Trophoblast cell (in vitro differentiated cells and primary cell): ENCODE measurements around the gene DSTYK.

ENCODE experiments used
- DNase-seq, 2 donors: peaks; one replicate each; pipeline ENCODE4 v3.0.0-alpha.2; 2016
- H2AFZ ChIP-seq: 2 replicates; pipeline ENCODE4 v1.6.1; 2013; ENCODE audit warnings: low read length, moderate library complexity, mild to moderate bottlenecking; ENCODE audit not compliant: insufficient read depth, poor library complexity
- H2AK5ac ChIP-seq: 2 replicates; pipeline ENCODE4 v1.6.1; 2013; ENCODE audit warnings: mild to moderate bottlenecking, low read length
- H2BK120ac ChIP-seq: 2 replicates; pipeline ENCODE4 v1.6.1; 2013; ENCODE audit warnings: low read length, mild to moderate bottlenecking, moderate library complexity; ENCODE audit not compliant: insufficient read depth, poor library complexity
- H2BK12ac ChIP-seq: 2 replicates; pipeline ENCODE4 v1.6.1; 2013; ENCODE audit warnings: mild to moderate bottlenecking, low read length, moderate library complexity
- H2BK5ac ChIP-seq: 2 replicates; pipeline ENCODE4 v1.6.1; 2013; ENCODE audit warnings: low read length, low read depth, moderate library complexity, mild to moderate bottlenecking; ENCODE audit not compliant: poor library complexity
- H3K14ac ChIP-seq: 2 replicates; pipeline ENCODE4 v1.6.1; 2013; ENCODE audit warnings: mild to moderate bottlenecking, low read length
- H3K18ac ChIP-seq: 2 replicates; pipeline ENCODE4 v1.6.1; 2013; ENCODE audit warnings: mild to moderate bottlenecking, low read length
- H3K23ac ChIP-seq: 2 replicates; pipeline ENCODE4 v1.6.1; 2013; ENCODE audit warnings: low read length
- H3K27ac ChIP-seq: 2 replicates; pipeline ENCODE4 v1.5.1; 2013; ENCODE audit warnings: low read depth, mild to moderate bottlenecking, inconsistent platforms, low read length, moderate library complexity
- H3K27me3 ChIP-seq: 2 replicates; pipeline ENCODE4 v1.6.1; 2013; ENCODE audit warnings: inconsistent platforms, mild to moderate bottlenecking, low read length, moderate library complexity; ENCODE audit not compliant: insufficient read depth
- H3K36me3 ChIP-seq, 2 experiments: 1 replicate in 1 of 2; 2 replicates in 1 of 2; pipeline ENCODE4 v1.6.1; 2013; ENCODE audit warnings: low read length in 2 of 2, mild to moderate bottlenecking in 2 of 2, moderate library complexity in 1 of 2; ENCODE audit not compliant: insufficient read depth in 2 of 2, control insufficient read depth in 1 of 2
- H3K4ac ChIP-seq: 2 replicates; pipeline ENCODE4 v1.6.1; 2013; ENCODE audit warnings: low read depth, mild to moderate bottlenecking, low read length, moderate library complexity
- H3K4me1 ChIP-seq, 2 experiments: 1 replicate in 1 of 2; 2 replicates in 1 of 2; pipeline ENCODE4 v1.6.1; 2013; ENCODE audit warnings: low read length in 2 of 2, mild to moderate bottlenecking in 2 of 2, moderate library complexity in 1 of 2; ENCODE audit not compliant: insufficient read depth in 2 of 2, control insufficient read depth in 1 of 2
- H3K4me2 ChIP-seq: 2 replicates; pipeline ENCODE4 v1.6.1; 2013; ENCODE audit warnings: inconsistent platforms, mild to moderate bottlenecking, low read length, moderate library complexity
- H3K4me3 ChIP-seq: 2 replicates; pipeline ENCODE4 v1.5.1; 2013; ENCODE audit warnings: mild to moderate bottlenecking, low read depth, low read length, inconsistent platforms
- H3K79me1 ChIP-seq: one replicate; pipeline ENCODE4 v1.6.1; 2013; ENCODE audit warnings: low read length
- H3K79me2 ChIP-seq: 2 replicates; pipeline ENCODE4 v1.6.1; 2013; ENCODE audit warnings: low read length, mild to moderate bottlenecking; ENCODE audit not compliant: control insufficient read depth, insufficient read depth, poor library complexity
- H3K9ac ChIP-seq: 2 replicates; pipeline ENCODE4 v1.6.1; 2013; ENCODE audit warnings: mild to moderate bottlenecking, low read length
- H3K9me3 ChIP-seq: 2 replicates; pipeline ENCODE4 v1.6.1; 2013; ENCODE audit warnings: low read depth, mild to moderate bottlenecking, control low read depth, inconsistent platforms, low read length; ENCODE audit not compliant: insufficient read depth
- H4K12ac ChIP-seq: 2 replicates; pipeline ENCODE4 v1.6.1; 2013; ENCODE audit warnings: low read depth, mild to moderate bottlenecking, low read length, moderate library complexity
- H4K8ac ChIP-seq: 2 replicates; pipeline ENCODE4 v1.6.1; 2013; ENCODE audit warnings: low read depth, mild to moderate bottlenecking, low read length, moderate library complexity
- H4K91ac ChIP-seq: one replicate; pipeline ENCODE4 v1.6.1; 2013; ENCODE audit warnings: low read depth, mild to moderate bottlenecking, low read length, moderate library complexity
- WGBS: extraction: QIAGEN DNeasy Blood & Tissue Kit; methylation state at CpG from one replicate; pipeline ENCODE4 v1.1.7; 2013; ENCODE audit warnings: missing lambda C conversion rate; ENCODE audit not compliant: insufficient read length, insufficient coverage; ENCODE audit errors: extremely low coverage; 5-methylcytosine and 5-hydroxymethylcytosine counted together

DSTYK gene

GRCh38 chr1:205188098-205188497, 23.4 kb downstream of the DSTYK start:
- H2AFZ ChIP-seq, result no peak overlapping the region
- no peak overlapping the region for H3K9ac ChIP-seq
- H4K91ac ChIP-seq, result no peak overlapping the region
- H2BK5ac ChIP-seq, result no peak overlapping the region
- H3K14ac ChIP-seq, result no peak overlapping the region
- no CpG with 5 or more reads among the region's 2 CpGs for WGBS
- no peaks in the 10 kb centered on the region for H3K27me3 ChIP-seq
- H2BK12ac ChIP-seq, result no peak overlapping the region
- H3K79me2 ChIP-seq, result no peaks in the 10 kb centered on the region
- no peak overlapping the region for H3K23ac ChIP-seq
- H3K18ac ChIP-seq, result no peak overlapping the region
- no peak overlapping the region for H3K27ac ChIP-seq
- H4K12ac ChIP-seq, result no peak overlapping the region
- H3K79me1 ChIP-seq, result no peaks in the 10 kb centered on the region
- peaks cover 0 to 2% of the 10 kb centered on the region in 2 experiments for H3K36me3 ChIP-seq
- H4K8ac ChIP-seq, result no peak overlapping the region
- DNase-seq, result peak in 1 of 2 donors; percentile 16
- no peak overlapping the region for H3K4me3 ChIP-seq
- peaks cover 0 to 4% of the 10 kb centered on the region in 2 experiments for H3K4me1 ChIP-seq
- no peak overlapping the region for H3K4ac ChIP-seq
- H3K9me3 ChIP-seq, result no peaks in the 10 kb centered on the region
- H3K4me2 ChIP-seq, result no peak overlapping the region
- no peak overlapping the region for H2AK5ac ChIP-seq
- no peak overlapping the region for H2BK120ac ChIP-seq

- H3K79me2 ChIP-seq, result no peaks in the 10 kb centered on the region
- no peak overlapping the region for H4K12ac ChIP-seq
- H3K36me3 ChIP-seq, result peaks cover 0 to 2% of the 10 kb centered on the region in 2 experiments
- no peaks in the 10 kb centered on the region for H3K9me3 ChIP-seq
- no peak overlapping the region for H2BK5ac ChIP-seq
- no peak overlapping the region for H4K91ac ChIP-seq
- no peak overlapping the region for H2AFZ ChIP-seq
- H3K4ac ChIP-seq, result no peak overlapping the region
- no peak overlapping the region for H4K8ac ChIP-seq
- no peak overlapping the region for H3K14ac ChIP-seq
- DNase-seq, result no peak
- peaks cover 0 to 4% of the 10 kb centered on the region in 2 experiments for H3K4me1 ChIP-seq
- no peak overlapping the region for H2BK12ac ChIP-seq
- H3K4me3 ChIP-seq, result no peak overlapping the region
- no peak overlapping the region for H2BK120ac ChIP-seq
- no peak overlapping the region for H3K27ac ChIP-seq
- H3K4me2 ChIP-seq, result no peak overlapping the region
- H3K9ac ChIP-seq, result no peak overlapping the region
- no peak overlapping the region for H3K18ac ChIP-seq
- H3K27me3 ChIP-seq, result no peaks in the 10 kb centered on the region
- H3K79me1 ChIP-seq, result no peaks in the 10 kb centered on the region
- no peak overlapping the region for H2AK5ac ChIP-seq
- no peak overlapping the region for H3K23ac ChIP-seq
- WGBS, result no CpG with 5 or more reads among the region's 10 CpGs
Observed at GRCh38 chr1:205187420-205187819, 24.1 kb downstream of the DSTYK start.

GRCh38 chr1:205186191-205186590, 25.3 kb downstream of the DSTYK start:
- Histone ChIP-seq H2BK5ac (no peak overlapping the region), H3K18ac (no peak overlapping the region), H2AK5ac (no peak overlapping the region), H3K9ac (no peak overlapping the region), H3K23ac (no peak overlapping the region), H4K91ac (no peak overlapping the region), H3K79me1 (no peaks in the 10 kb centered on the region), H3K4me2 (no peak overlapping the region), H3K4me1 (peaks cover 0 to 2% of the 10 kb centered on the region in 2 experiments), H4K8ac (no peak overlapping the region), H3K27me3 (no peaks in the 10 kb centered on the region), H3K14ac (no peak overlapping the region), H2BK12ac (no peak overlapping the region), H3K9me3 (no peaks in the 10 kb centered on the region), H3K79me2 (no peaks in the 10 kb centered on the region), H2AFZ (no peak overlapping the region), H3K36me3 (peaks cover 2 to 3% of the 10 kb centered on the region in 2 experiments), H3K4ac (no peak overlapping the region), H3K4me3 (no peak overlapping the region), H4K12ac (no peak overlapping the region), H2BK120ac (no peak overlapping the region), H3K27ac (no peak overlapping the region)
- no peak for DNase-seq

- H4K12ac ChIP-seq, result no peak overlapping the region
- H3K9ac ChIP-seq, result no peak overlapping the region
- no peak overlapping the region for H3K4ac ChIP-seq
- no peak overlapping the region for H3K23ac ChIP-seq
- no peak overlapping the region for H4K91ac ChIP-seq
- H3K36me3 ChIP-seq, result peaks cover 2 to 3% of the 10 kb centered on the region in 2 experiments
- no peak for DNase-seq
- H2BK5ac ChIP-seq, result no peak overlapping the region
- H2BK120ac ChIP-seq, result no peak overlapping the region
- H3K27me3 ChIP-seq, result no peaks in the 10 kb centered on the region
- no peak overlapping the region for H2AFZ ChIP-seq
- no peaks in the 10 kb centered on the region for H3K79me1 ChIP-seq
- no peak overlapping the region for H2BK12ac ChIP-seq
- no peaks in the 10 kb centered on the region for H3K9me3 ChIP-seq
- H3K4me3 ChIP-seq, result no peak overlapping the region
- H3K14ac ChIP-seq, result no peak overlapping the region
- H3K79me2 ChIP-seq, result no peaks in the 10 kb centered on the region
- no CpG with 5 or more reads among the region's 4 CpGs for WGBS
- H3K4me1 ChIP-seq, result peaks cover 0 to 2% of the 10 kb centered on the region in 2 experiments
- H2AK5ac ChIP-seq, result no peak overlapping the region
- H3K18ac ChIP-seq, result no peak overlapping the region
- peak overlapping the region; percentile 31 for H3K27ac ChIP-seq
- no peak overlapping the region for H3K4me2 ChIP-seq
- no peak overlapping the region for H4K8ac ChIP-seq
Observed at GRCh38 chr1:205183676-205184335, 27.7 kb downstream of the DSTYK start.
